ENCODE data around the gene SERPINA5.

DNA sequence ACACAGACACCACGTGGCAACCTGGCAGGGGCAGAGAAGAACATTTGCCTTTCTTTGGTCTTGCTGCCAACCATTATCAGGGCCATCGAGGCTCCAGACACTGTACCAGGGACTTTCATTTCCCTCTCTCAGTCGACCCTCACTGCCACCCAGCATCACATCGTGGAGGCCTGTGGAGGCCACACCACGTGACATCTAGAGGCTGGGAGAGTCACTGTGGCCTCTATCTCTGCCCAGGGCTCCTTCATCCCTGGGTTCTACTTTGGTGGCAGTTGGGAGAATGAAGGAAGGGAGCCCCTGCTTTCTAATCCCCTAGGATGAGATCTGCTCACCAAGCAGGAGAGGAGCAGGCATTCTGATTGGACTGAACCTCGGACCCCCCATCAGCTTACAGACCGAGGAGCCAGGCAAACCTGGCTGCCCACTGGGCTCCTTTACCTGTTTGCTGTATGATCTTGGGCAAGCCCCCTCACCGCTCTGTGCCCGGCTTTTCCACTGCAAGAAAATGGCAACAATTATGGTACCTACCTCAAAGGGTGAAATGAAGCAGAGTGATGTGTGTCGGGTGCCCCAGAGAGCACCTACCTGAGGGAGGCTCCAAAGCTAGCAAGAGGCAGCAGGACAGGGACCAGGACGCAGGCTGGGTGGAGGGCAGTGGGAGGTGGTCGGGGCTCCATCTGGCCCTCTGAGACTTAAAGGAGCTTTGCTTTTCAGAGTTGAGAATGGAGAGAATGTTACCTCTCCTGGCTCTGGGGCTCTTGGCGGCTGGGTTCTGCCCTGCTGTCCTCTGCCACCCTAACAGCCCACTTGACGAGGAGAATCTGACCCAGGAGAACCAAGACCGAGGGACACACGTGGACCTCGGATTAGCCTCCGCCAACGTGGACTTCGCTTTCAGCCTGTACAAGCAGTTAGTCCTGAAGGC is 32.8 kb downstream of the SERPINA5 start:
- TF ChIP-seq, protein P1, sequence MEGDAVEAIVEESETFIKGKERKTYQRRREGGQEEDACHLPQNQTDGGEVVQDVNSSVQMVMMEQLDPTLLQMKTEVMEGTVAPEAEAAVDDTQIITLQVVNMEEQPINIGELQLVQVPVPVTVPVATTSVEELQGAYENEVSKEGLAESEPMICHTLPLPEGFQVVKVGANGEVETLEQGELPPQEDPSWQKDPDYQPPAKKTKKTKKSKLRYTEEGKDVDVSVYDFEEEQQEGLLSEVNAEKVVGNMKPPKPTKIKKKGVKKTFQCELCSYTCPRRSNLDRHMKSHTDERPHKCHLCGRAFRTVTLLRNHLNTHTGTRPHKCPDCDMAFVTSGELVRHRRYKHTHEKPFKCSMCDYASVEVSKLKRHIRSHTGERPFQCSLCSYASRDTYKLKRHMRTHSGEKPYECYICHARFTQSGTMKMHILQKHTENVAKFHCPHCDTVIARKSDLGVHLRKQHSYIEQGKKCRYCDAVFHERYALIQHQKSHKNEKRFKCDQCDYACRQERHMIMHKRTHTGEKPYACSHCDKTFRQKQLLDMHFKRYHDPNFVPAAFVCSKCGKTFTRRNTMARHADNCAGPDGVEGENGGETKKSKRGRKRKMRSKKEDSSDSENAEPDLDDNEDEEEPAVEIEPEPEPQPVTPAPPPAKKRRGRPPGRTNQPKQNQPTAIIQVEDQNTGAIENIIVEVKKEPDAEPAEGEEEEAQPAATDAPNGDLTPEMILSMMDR (IDR thresholded peaks at IDR 0.05), result no peak
- no peak for TF ChIP-seq POLR2A (IDR thresholded peaks at IDR 0.05)
